ENCODE data around the gene CXCL13.
"Not testable (repeated sequence)": the region's sequence is repeated elsewhere in the genome, so short reads cannot be mapped to it uniquely, and the experiment has no call there.

Gene CXCL13, protein sequence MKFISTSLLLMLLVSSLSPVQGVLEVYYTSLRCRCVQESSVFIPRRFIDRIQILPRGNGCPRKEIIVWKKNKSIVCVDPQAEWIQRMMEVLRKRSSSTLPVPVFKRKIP

DNA sequence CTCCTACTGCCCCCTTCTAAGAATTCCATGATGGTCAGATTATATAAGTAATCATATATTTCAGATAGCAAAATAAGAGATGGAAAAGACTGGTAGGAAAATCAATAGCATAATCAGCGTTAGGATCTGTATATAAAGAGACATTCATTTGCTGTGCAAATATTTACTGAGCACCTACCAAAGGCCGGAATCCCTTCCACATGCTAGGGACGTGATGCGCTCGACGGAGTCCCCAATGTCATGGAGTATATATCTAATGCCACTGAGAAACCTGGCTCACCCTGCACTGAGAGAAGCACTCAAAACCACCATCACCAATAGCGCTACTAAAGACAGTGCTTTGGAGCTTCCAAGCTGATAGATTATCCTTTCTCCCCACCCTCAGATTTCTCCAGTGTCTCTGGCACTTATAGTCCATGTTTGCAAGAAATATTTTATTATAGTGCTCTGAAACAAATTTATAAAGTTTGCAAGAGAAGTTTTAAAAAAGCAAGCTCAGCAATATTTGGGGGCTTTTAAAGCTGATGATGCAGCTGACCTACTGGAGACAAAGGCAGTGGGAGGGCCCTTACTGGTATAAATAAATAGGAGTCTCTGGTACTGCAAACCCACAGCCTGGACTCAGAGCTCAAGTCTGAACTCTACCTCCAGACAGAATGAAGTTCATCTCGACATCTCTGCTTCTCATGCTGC lies at the start of gene CXCL13:
Gene CXCL13, plus strand, starts transcription at position 611 of the 693 bp plus-strand sequence. Its CDS starts 46 bp downstream, at position 657.
- TF ChIP-seq, protein P1, sequence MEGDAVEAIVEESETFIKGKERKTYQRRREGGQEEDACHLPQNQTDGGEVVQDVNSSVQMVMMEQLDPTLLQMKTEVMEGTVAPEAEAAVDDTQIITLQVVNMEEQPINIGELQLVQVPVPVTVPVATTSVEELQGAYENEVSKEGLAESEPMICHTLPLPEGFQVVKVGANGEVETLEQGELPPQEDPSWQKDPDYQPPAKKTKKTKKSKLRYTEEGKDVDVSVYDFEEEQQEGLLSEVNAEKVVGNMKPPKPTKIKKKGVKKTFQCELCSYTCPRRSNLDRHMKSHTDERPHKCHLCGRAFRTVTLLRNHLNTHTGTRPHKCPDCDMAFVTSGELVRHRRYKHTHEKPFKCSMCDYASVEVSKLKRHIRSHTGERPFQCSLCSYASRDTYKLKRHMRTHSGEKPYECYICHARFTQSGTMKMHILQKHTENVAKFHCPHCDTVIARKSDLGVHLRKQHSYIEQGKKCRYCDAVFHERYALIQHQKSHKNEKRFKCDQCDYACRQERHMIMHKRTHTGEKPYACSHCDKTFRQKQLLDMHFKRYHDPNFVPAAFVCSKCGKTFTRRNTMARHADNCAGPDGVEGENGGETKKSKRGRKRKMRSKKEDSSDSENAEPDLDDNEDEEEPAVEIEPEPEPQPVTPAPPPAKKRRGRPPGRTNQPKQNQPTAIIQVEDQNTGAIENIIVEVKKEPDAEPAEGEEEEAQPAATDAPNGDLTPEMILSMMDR (IDR thresholded peaks at IDR 0.05; ENCODE audit: low read depth, low read length) = no peak
- no peak within 1 kb of the TSS for H3K4me3 ChIP-seq (ENCODE audit: low read depth, low read length)

DNA sequence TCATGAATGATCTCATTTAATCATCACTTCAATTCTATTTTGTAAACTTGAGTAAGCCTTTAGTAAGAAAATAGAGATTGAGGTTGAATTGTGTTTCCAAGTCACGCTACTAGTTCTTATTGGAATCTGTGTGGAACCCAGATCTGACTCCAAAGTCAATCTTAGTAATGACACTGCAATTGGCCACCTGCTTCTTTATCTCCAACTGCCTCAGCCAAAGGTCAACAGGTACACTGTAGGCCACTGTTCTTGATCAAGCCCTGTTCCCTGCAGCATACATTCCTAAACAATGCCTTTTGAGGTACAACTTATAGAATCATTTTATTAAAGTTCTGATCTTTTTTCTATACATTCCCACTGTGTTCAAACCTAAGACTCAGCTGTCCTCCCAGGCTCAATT lies 45.5 kb upstream of the CXCL13 start:
- TF ChIP-seq, protein P1 (IDR thresholded peaks at IDR 0.05; ENCODE audit: low read depth, low read length) = no peak
- no peak overlapping the region for H3K4me3 ChIP-seq (ENCODE audit: low read depth, low read length)

DNA sequence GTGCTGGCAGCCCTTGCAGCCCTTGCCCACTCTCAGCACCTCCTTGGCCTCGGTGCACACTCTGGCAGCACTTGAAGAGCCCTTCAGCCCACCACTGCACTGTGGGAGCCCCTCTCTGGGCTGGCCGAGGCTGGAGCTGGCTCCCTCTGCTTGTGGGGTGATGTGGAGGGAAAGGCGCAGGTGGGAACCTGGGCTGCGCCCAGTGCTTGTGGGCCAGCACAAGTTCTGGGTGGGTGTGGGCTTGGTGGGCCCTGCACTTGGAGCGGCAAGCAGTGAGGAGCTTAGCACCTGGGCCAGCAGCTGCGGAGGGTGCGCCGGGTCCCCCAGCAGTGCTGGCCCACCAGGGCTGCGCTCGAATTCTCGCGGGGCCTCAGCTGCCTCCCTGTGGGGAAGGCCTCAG lies 43.9 kb upstream of the CXCL13 start:
- H3K4me3 ChIP-seq (ENCODE audit: low read depth, low read length) = not testable (repeated sequence)

DNA sequence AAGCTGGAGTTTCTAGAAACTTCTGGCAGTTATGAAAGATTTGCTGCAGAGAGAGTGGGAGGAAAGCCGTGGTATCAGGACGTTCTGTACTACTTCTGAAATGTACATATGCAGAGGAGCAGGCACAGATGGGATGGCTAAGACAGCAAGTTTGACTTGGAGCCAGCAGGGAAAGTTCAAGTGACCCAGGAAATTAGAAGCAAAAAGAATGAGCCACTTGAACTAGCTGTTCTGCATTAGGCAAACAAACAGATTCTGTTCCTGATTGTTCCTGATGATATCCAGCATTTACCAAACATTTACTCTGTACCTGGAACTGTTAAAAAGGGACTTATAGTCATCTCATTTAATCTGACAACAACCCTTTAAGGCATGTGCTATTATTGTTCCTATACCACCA lies 41.4 kb upstream of the CXCL13 start:
- TF ChIP-seq, protein P1 (IDR thresholded peaks at IDR 0.05; ENCODE audit: low read depth, low read length) = no peak
- H3K4me3 ChIP-seq (ENCODE audit: low read depth, low read length) = no peak overlapping the region

DNA sequence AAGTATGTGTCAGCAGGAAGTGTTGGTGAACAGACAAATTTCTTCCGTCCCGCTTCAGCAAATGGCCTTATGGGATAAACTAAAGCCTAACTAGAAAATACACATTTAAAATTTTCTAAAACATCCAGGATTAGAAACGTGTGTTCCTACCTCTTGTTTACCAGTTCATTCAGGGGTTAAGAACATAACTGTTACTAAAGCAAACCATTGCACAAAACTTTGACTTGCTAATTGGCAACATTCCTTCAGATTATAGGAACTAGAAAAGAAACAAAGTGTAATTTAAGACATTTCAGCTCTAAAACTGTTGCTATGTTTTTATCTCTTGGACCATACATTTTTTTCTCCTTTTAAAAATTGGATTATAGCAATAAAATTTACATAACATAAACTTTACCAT lies 39.5 kb upstream of the CXCL13 start:
- TF ChIP-seq, protein P1 (IDR thresholded peaks at IDR 0.05; ENCODE audit: low read depth, low read length) = no peak

DNA sequence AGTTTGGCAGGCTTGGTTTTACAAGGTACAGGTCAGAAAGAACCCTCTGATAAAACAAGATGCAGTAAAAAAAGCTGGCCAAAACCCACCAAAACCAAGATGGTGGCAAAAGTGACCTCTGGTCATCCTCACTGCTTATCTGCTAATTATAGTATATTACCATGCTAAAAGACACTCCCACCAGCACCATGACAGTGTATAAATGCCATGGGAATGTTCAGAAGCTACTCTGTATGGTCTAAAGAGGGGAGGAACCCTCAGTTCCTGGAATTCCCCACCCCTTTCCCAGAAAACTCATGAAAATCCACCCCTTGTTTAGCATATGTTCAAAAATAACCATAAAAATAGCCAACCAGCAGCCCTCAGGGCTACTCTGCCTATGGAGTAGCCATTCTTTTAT lies 38.1 kb upstream of the CXCL13 start:
- TF ChIP-seq, protein P1 (IDR thresholded peaks at IDR 0.05; ENCODE audit: low read depth, low read length) = no peak
- H3K4me3 ChIP-seq (ENCODE audit: low read depth, low read length) = no peak overlapping the region

More for the DNA sequence above, 39.5 kb upstream of the CXCL13 start:
- H3K4me3 ChIP-seq (ENCODE audit: low read depth, low read length) = no peak overlapping the region

DNA sequence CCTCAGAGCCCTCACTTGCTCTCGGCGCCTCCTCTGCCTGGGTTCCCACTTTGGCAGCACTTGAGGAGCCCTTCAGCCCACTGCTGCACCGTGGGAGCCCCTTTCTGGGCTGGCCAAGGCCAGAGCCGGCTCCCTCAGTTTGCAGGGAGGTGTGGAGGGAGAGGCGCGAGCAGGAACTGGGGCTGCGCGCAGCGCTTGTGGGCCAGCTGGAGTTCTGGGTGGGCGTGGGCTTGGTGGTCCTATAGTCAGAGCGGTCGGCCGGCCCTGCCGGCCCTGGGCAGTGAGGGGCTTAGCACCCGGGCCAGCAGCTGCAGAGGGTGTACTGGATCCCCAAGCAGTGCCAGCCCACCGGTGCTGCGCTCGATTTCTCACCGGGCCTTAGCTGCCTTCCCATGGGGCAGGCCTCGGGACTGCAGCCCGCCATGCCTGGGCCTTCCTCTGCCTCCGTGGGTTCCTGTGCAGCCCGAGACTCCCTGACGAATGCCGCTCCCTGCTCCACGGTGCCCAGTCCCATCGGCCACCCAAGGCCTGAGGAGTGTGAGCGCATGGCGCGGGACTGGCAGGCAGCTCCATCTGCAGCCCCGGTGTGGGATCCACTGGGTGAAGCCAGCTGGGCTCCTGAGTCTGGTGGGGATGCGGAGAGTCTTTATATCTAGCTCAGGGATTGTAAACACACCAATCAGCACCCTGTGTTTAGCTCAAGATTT lies 35.0 kb upstream of the CXCL13 start:
- H3K4me3 ChIP-seq (ENCODE audit: low read depth, low read length) = not testable (repeated sequence)

DNA sequence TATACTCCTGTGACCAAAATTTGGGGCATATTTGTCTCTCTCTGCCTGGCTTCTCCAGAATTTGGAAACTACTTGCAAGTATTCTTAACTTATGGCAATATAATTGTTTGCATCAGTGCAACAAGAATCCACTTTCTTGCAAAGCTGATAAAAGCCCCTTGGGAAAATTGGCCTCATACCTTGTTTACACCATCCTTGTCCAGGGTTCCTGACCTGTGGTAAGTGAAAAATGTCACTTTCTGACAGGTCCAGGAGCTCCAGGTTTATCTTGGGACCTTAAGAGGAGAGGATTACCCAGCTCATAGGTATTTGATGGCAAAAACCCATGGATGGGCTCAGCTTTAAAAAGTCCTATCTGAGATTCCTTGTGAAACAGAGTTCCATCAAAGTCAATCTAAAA lies 29.3 kb upstream of the CXCL13 start:
- no peak overlapping the region for H3K4me3 ChIP-seq (ENCODE audit: low read depth, low read length)

More for the DNA sequence above, 29.3 kb upstream of the CXCL13 start:
- TF ChIP-seq, protein P1 (IDR thresholded peaks at IDR 0.05; ENCODE audit: low read depth, low read length) = no peak

All from WI38 (cell line).